CD4-positive, alpha-beta T cell (primary cell): ENCODE measurements around the gene SYNGR4. TPM values are rescaled to one million over a fixed set of nuclear protein-coding genes. Genes with fewer than 3 reads are reported as not detected.

Experiments used
- ATAC-seq: fragments of 200-7000 bp; cut with Tn5 transposase; one replicate; pipeline ENCODE4 v1.10.0; 2022; ENCODE audit warnings: mild to moderate bottlenecking; ENCODE audit not compliant: poor library complexity
- CTCF ChIA-PET: fragments of 350-600 bp; sonication (Branson Sonifier 250); formaldehyde crosslinking; loops from one replicate; lab custom pipeline; 2021; ENCODE audit warnings: antibody characterized with exemption, inconsistent platforms; lab: Charles Lee
- POLR2A ChIA-PET: fragments of 350-600 bp; sonication (Branson Sonifier 250); formaldehyde crosslinking; loops from one replicate; lab custom pipeline; 2021; ENCODE audit warnings: antibody characterized with exemption, inconsistent platforms; lab: Charles Lee
- DNase-seq, 14 experiments: peaks; one replicate each; pipeline ENCODE4 v3.0.0-alpha.2; 2013 to 2020; ENCODE audit warnings: mixed read lengths in 2 of 14
- H3K27ac ChIP-seq, 2 donors: one replicate each; pipeline versions ENCODE4 v1.5.1 to v1.7.0; 2013; ENCODE audit warnings: low read length in 2 of 2, low read depth in 1 of 2, mild to moderate bottlenecking in 1 of 2
- H3K27me3 ChIP-seq, 2 experiments: 1 replicate in 1 of 2; 2 replicates in 1 of 2; pipeline versions ENCODE4 v1.6.1 to v1.7.0; 2013; ENCODE audit warnings: low read length in 2 of 2, control low read depth in 1 of 2, mild to moderate bottlenecking in 1 of 2, moderate library complexity in 1 of 2; ENCODE audit not compliant: insufficient read depth in 2 of 2, control insufficient read depth in 1 of 2
- H3K36me3 ChIP-seq: one replicate; pipeline ENCODE4 v1.6.1; 2013; ENCODE audit warnings: low read length, control low read depth; ENCODE audit not compliant: insufficient read depth
- H3K4me1 ChIP-seq: one replicate; pipeline ENCODE4 v1.6.1; 2013; ENCODE audit warnings: low read length, control low read depth; ENCODE audit not compliant: insufficient read depth
- H3K4me3 ChIP-seq: one replicate; pipeline ENCODE4 v1.5.1; 2013; ENCODE audit warnings: mild to moderate bottlenecking, low read length, moderate library complexity
- H3K9me3 ChIP-seq, 2 experiments: 1 replicate in 1 of 2; 2 replicates in 1 of 2; pipeline versions ENCODE4 v1.6.1 to v1.7.0; 2013; ENCODE audit warnings: low read length in 2 of 2, mild to moderate bottlenecking in 2 of 2, control low read depth in 1 of 2, moderate library complexity in 1 of 2; ENCODE audit not compliant: control insufficient read depth in 1 of 2, insufficient read depth in 1 of 2
- H3K27ac Mint-ChIP-seq: one replicate; pipeline ENCODE4 v1.8.0; 2020; ENCODE audit warnings: mixed read lengths
- H3K27me3 Mint-ChIP-seq: one replicate; pipeline ENCODE4 v1.8.0; 2021; ENCODE audit warnings: mixed read lengths
- H3K36me3 Mint-ChIP-seq: one replicate; pipeline ENCODE4 v1.8.0; 2021; ENCODE audit warnings: low read depth, mixed read lengths
- H3K4me1 Mint-ChIP-seq: one replicate; pipeline ENCODE4 v1.8.0; 2021; ENCODE audit warnings: low read depth, mixed read lengths
- H3K4me3 Mint-ChIP-seq: one replicate; pipeline ENCODE4 v1.8.0; 2020; ENCODE audit warnings: mild to moderate bottlenecking, mixed read lengths
- H3K9me3 Mint-ChIP-seq: one replicate; pipeline ENCODE4 v1.8.0; 2020; ENCODE audit warnings: mixed read lengths
- intact Hi-C, 2 experiments: fragments of 100-400 bp; cut with DNase I in 1 of 2; cut with micrococcal nuclease in 1 of 2; formaldehyde crosslinking; loops; one replicate each; pipeline versions ENCODE4 v1.15.1 to v1.9.0; 2023 to 2025; cut with DNase I, micrococcal nuclease
- total RNA-seq, 174 experiments: library from RNA in 2 of 174; stranded (reverse) in 2 of 174; gene quantifications; one replicate each; pipeline ENCODE4 v1.2.3 and lab custom pipeline; 2021 to 2026
- TF ChIP-seq, protein P1 (sequence below): fragments of 200-600 bp; IDR thresholded peaks from one replicate; pipeline ENCODE4 v1.8.0; 2022; ENCODE audit warnings: antibody characterized with exemption, mild to moderate bottlenecking

Gene SYNGR4
- total RNA-seq, 2 experiments from 2014 or later = not detected

DNA sequence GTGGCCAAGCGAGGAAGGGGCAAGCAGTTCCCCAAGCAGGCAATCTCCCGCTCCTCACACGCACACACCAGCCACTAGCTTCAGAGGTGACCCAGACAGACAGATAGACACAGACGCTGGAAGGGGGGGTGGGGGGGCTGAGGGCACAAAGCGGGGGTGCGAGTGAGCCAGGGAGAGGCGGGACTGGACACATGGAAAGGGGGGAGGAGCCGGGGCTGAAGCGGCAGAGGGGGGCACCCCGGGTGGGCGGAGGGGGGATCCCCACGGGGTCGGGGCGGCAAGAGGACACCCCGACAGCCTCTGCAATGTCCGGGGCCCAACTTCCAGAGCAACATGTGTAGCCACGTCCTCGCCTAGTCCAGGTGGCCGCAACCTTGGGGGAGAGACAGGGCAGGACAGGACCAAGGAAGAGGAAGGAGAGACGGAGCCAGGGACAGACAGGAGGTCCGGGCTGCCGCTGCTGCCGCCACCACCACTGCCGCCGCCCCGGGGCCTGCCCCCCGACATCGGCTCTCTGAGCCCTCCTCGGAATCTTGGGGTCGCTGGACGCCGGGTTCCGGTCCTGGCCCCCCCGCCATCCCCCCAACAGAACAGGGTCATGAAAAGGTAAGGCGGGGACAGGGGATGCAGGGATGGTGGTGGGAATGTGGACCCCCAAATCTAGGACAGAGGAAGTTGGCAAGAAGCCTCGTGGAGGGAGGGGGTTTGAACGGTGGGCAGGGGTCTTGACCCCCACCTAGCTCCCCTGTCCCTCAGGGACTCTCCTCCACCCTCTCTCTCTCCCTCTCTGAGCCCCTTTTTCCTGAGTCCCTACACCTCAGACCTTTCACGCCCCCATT is 30.4 kb downstream of the SYNGR4 start:
- peaks cover 54% of the 10 kb centered on the region for H3K4me1 Mint-ChIP-seq
- ChIA-PET CTCF (interaction anchor here (0.5 to 1.8 kb wide), 2 partner anchors 8 to 50 kb away, joined by 3 to 4 read pairs; no protein-coding TSS in a partner anchor), POLR2A (interaction anchor here (0.5 to 1.8 kb wide), 6 partner anchors 9 to 225 kb away, joined by 3 to 6 read pairs (median 4); partner anchors contain the start of genes SPHK2, SYNGR4 and TMEM143)
- H3K4me3 ChIP-seq = peak overlapping the region; percentile 19
- H3K9me3 Mint-ChIP-seq = no peaks in the 10 kb centered on the region
- H3K27ac ChIP-seq = no peak overlapping the region
- TF ChIP-seq, protein P1, sequence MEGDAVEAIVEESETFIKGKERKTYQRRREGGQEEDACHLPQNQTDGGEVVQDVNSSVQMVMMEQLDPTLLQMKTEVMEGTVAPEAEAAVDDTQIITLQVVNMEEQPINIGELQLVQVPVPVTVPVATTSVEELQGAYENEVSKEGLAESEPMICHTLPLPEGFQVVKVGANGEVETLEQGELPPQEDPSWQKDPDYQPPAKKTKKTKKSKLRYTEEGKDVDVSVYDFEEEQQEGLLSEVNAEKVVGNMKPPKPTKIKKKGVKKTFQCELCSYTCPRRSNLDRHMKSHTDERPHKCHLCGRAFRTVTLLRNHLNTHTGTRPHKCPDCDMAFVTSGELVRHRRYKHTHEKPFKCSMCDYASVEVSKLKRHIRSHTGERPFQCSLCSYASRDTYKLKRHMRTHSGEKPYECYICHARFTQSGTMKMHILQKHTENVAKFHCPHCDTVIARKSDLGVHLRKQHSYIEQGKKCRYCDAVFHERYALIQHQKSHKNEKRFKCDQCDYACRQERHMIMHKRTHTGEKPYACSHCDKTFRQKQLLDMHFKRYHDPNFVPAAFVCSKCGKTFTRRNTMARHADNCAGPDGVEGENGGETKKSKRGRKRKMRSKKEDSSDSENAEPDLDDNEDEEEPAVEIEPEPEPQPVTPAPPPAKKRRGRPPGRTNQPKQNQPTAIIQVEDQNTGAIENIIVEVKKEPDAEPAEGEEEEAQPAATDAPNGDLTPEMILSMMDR = no peak
- H3K4me3 Mint-ChIP-seq = peak overlapping the region; percentile 66
- intact Hi-C loops = loop anchor here (5.0 kb wide), 2 partner anchors 32 to 188 kb away; partner anchors contain the start of genes SYNGR4 (in 1 of the 2) and TMEM143 (in 1 of the 2)
- H3K9me3 ChIP-seq = peaks cover 0 to 19% of the 10 kb centered on the region in 2 experiments
- peaks cover 39% of the 10 kb centered on the region for H3K27me3 Mint-ChIP-seq
- H3K27ac Mint-ChIP-seq = peak overlapping the region; percentile 7
- H3K4me1 ChIP-seq = peaks cover 83% of the 10 kb centered on the region
- peaks cover 6% of the 10 kb centered on the region for H3K36me3 Mint-ChIP-seq
- ATAC-seq = no peak
- peak in 2 of 14 experiments; percentile 12 to 42 for DNase-seq
- H3K36me3 ChIP-seq = no peaks in the 10 kb centered on the region
- peaks cover 34 to 42% of the 10 kb centered on the region in 2 experiments for H3K27me3 ChIP-seq

DNA sequence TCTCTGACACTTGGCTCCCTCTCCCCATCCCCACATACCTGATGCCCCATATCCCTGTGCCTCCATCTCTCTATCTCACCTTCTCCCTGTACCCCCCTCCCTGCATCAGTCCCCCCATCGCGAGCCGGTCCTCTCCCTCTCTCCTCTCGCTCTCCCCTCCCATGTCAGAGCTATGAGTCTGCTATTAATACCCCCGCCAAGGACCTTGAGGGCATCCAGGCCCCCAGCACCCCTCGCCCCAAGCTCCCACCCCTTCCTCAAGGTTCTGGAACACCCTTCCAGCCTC is 30.9 kb downstream of the SYNGR4 start:
- H3K4me1 ChIP-seq = peaks cover 84% of the 10 kb centered on the region

DNA sequence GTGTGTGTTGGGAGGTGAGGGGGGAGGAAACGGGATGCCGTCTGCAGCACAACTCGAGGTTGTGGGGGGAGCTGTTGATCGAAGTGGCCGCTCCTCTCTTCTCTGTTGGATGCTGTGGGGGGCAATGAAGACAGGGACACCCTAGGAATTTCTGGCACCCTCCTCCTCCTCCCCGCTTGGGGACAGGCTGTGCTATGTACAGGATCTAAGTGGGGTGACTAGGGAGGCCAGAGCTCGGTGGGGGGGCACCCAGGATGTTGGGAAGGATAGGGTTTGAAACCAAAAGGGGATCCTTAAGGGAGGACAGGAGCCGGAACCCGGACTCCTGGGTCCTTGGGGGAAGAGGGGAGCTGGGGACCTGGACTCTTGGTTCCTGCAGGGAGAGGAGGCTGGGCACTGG is 31.3 kb downstream of the SYNGR4 start:
- peaks cover 34 to 42% of the 10 kb centered on the region in 2 experiments for H3K27me3 ChIP-seq
- H3K4me1 ChIP-seq = peaks cover 84% of the 10 kb centered on the region

More for the DNA sequence above, 30.9 kb downstream of the SYNGR4 start:
- CTCF ChIA-PET = interaction anchor here (1.3 to 1.8 kb wide), 2 partner anchors 50 to 61 kb away, joined by 4 read pairs; no protein-coding TSS in a partner anchor
- H3K9me3 Mint-ChIP-seq = no peaks in the 10 kb centered on the region
- Histone ChIP-seq H3K27ac (no peak overlapping the region), H3K4me3 (no peak overlapping the region), H3K9me3 (peaks cover 0 to 19% of the 10 kb centered on the region in 2 experiments), H3K27me3 (peaks cover 34 to 42% of the 10 kb centered on the region in 2 experiments), H3K36me3 (no peaks in the 10 kb centered on the region)
- peaks cover 6% of the 10 kb centered on the region for H3K36me3 Mint-ChIP-seq
- H3K27me3 Mint-ChIP-seq = peaks cover 39% of the 10 kb centered on the region
- no peak overlapping the region for H3K27ac Mint-ChIP-seq
- POLR2A ChIA-PET = interaction anchor here (0.5 to 1.5 kb wide), 3 partner anchors 31 to 224 kb away, joined by 3 to 6 read pairs (median 5); partner anchors contain the start of genes SPHK2, SYNGR4 and TMEM143
- no peak for ATAC-seq
- peak overlapping the region; percentile 54 for H3K4me3 Mint-ChIP-seq
- TF ChIP-seq, protein P1 = no peak
- peaks cover 58% of the 10 kb centered on the region for H3K4me1 Mint-ChIP-seq
- intact Hi-C loops = loop anchor here in 1 of 2 experiments (5.0 kb wide), 1 partner anchor 33 kb away; the partner anchor contains the start of genes SYNGR4 and TMEM143
- DNase-seq = no peak

More for the DNA sequence above, 31.3 kb downstream of the SYNGR4 start:
- DNase-seq = no peak
- Mint-ChIP-seq H3K4me1 (peaks cover 58% of the 10 kb centered on the region), H3K36me3 (peaks cover 6% of the 10 kb centered on the region), H3K27ac (no peak overlapping the region), H3K9me3 (no peaks in the 10 kb centered on the region), H3K4me3 (peak overlapping the region; percentile 54), H3K27me3 (peaks cover 39% of the 10 kb centered on the region)
- no peak for ATAC-seq
- H3K4me3 ChIP-seq = no peak overlapping the region
- H3K36me3 ChIP-seq = no peaks in the 10 kb centered on the region
- H3K9me3 ChIP-seq = peaks cover 0 to 19% of the 10 kb centered on the region in 2 experiments
- TF ChIP-seq, protein P1 = no peak
- ChIA-PET POLR2A (interaction anchor here (1.4 to 1.5 kb wide), 2 partner anchors 31 to 75 kb away, joined by 5 to 6 read pairs; partner anchors contain the start of genes SYNGR4 and TMEM143), CTCF (interaction anchor here (1.3 kb wide), 1 partner anchor 61 kb away, joined by 4 read pairs; no protein-coding TSS in a partner anchor)
- H3K27ac ChIP-seq = no peak overlapping the region
- intact Hi-C loops = loop anchor here in 1 of 2 experiments (5.0 kb wide), 1 partner anchor 33 kb away; the partner anchor contains the start of genes SYNGR4 and TMEM143
